HEK293T (cell line): ENCODE data around the gene IRS1.

ENCODE experiments used
- CTBP1 ChIP-seq: fragments of 450-650 bp; IDR thresholded peaks from 2 replicates; pipeline ENCODE4 v1.6.1; 2016; ENCODE audit warnings: borderline replicate concordance
- ELF4 ChIP-seq: fragments of 450-650 bp; IDR thresholded peaks from 2 replicates; pipeline ENCODE4 v1.6.1; 2017; ENCODE audit warnings: antibody characterized with exemption
- FOXK2 ChIP-seq: fragments of 450-650 bp; IDR thresholded peaks from 2 replicates; pipeline ENCODE4 v1.6.1; 2016; ENCODE audit warnings: mild to moderate bottlenecking
- FOXM1 ChIP-seq: fragments of 450-650 bp; IDR thresholded peaks from 2 replicates; pipeline ENCODE4 v1.6.1; 2017; ENCODE audit warnings: mild to moderate bottlenecking, borderline replicate concordance
- L3MBTL2 ChIP-seq: fragments of 450-650 bp; conservative IDR thresholded peaks from 2 replicates; pipeline ENCODE4 v1.6.1; 2016; ENCODE audit warnings: mild to moderate bottlenecking
- NFRKB ChIP-seq: fragments of 450-650 bp; IDR thresholded peaks from 2 replicates; pipeline ENCODE4 v1.6.1; 2016; ENCODE audit warnings: mild to moderate bottlenecking, moderate library complexity
- PKNOX1 ChIP-seq: fragments of 450-650 bp; IDR thresholded peaks from 2 replicates; pipeline ENCODE4 v1.6.1; 2016
- SP1 ChIP-seq: fragments of 450-650 bp; IDR thresholded peaks from 2 replicates; pipeline ENCODE4 v1.6.1; 2017
- SUZ12 ChIP-seq: fragments of 450-650 bp; IDR thresholded peaks from 2 replicates; pipeline ENCODE4 v1.6.1; 2016; ENCODE audit warnings: mild to moderate bottlenecking
- TARDBP ChIP-seq: fragments of 450-650 bp; IDR thresholded peaks from 2 replicates; pipeline ENCODE4 v1.6.1; 2016
- ZNF384 ChIP-seq: fragments of 450-650 bp; IDR thresholded peaks from 2 replicates; pipeline ENCODE4 v1.6.1; 2016

DNA sequence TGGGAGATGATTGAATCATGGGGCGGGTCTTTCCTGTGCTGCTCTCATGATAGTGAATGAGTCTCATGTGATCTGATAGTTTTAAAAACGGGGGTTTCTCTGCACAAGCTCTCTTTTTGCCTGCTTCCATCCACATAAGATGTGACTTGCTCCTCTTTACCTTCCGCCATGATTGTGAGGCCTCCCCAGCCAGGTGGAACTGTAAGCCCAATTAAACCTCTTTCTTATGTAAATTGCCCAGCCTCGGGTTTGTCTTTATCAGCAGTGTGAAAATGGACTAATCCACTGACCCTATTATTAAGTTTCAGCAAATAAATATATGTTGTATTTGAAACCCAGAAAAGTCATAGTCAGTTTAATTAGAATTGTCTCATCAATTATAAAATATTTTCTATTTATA, 22.0 kb downstream of the IRS1 start:
- TF ChIP-seq L3MBTL2 = no peak
- TF ChIP-seq FOXK2 = no peak
- TF ChIP-seq SUZ12 = no peak
- TF ChIP-seq FOXM1 = no peak
- TF ChIP-seq ELF4 = no peak
- TF ChIP-seq SP1 = no peak
- no peak for TF ChIP-seq NFRKB
- no peak for TF ChIP-seq ZNF384
- TF ChIP-seq PKNOX1 = no peak
- no peak for TF ChIP-seq TARDBP
- no peak for TF ChIP-seq CTBP1
